H1 (cell line): ENCODE measurements around the gene PPM1N. TPM values are rescaled to one million over a fixed set of nuclear protein-coding genes. Genes with fewer than 3 reads are reported as not detected.
A peak's percentile ranks its signal among the peaks of the same experiment; 100 is the strongest.

Experiments
- CTCF ChIA-PET: fragments of 300-600 bp; sonication (Branson Sonifier 250); formaldehyde crosslinking; loops from one replicate; lab custom pipeline; 2021; ENCODE audit not compliant: partially characterized antibody; lab: Charles Lee
- POLR2A ChIA-PET: fragments of 300-600 bp; sonication (Branson Sonifier 250); formaldehyde crosslinking; loops from one replicate; lab custom pipeline; 2021; ENCODE audit warnings: inconsistent platforms; ENCODE audit not compliant: partially characterized antibody; lab: Charles Lee
- DNase-seq, 2 experiments: peaks; one replicate each; pipeline versions ENCODE4 v3.0.0 to v3.0.0-alpha.2; 2010 to 2022; ENCODE audit warnings: low spot score in 2 of 2, low read depth in 1 of 2, mixed read lengths in 1 of 2
- FAIRE-seq: peaks from 2 replicates; lab custom pipeline; 2011; peaks lifted over from hg19 to GRCh38; lab: Jason Lieb, UNC
- H2AFZ ChIP-seq: 2 replicates; pipeline ENCODE4 v1.8.1; 2012; ENCODE audit warnings: low read length, inconsistent platforms
- H2AK5ac ChIP-seq: 2 replicates; pipeline ENCODE4 v1.6.1; 2013; ENCODE audit warnings: low read depth, low read length
- H2BK120ac ChIP-seq: replicated peaks from 2 replicates; pipeline ENCODE3; 2013; ENCODE audit warnings: low read depth, low read length, inconsistent platforms
- H2BK12ac ChIP-seq: 2 replicates; pipeline ENCODE4 v1.6.1; 2013; ENCODE audit warnings: low read depth, low read length
- H2BK15ac ChIP-seq: 2 replicates; pipeline ENCODE4 v1.6.1; 2013; ENCODE audit warnings: low read length
- H2BK20ac ChIP-seq: 2 replicates; pipeline ENCODE4 v1.6.1; 2013; ENCODE audit warnings: low read length
- H2BK5ac ChIP-seq: 2 replicates; pipeline ENCODE4 v1.6.1; 2013; ENCODE audit warnings: low read depth, low read length
- H3K14ac ChIP-seq: 2 replicates; pipeline ENCODE4 v1.6.1; 2013; ENCODE audit warnings: inconsistent platforms; ENCODE audit not compliant: insufficient read length
- H3K18ac ChIP-seq: 2 replicates; pipeline ENCODE4 v1.6.1; 2013; ENCODE audit warnings: low read length; ENCODE audit errors: extremely low read depth
- H3K23ac ChIP-seq: 2 replicates; pipeline ENCODE4 v1.6.1; 2013; ENCODE audit warnings: inconsistent platforms; ENCODE audit not compliant: insufficient read length
- H3K23me2 ChIP-seq: 2 replicates; pipeline ENCODE4 v1.6.1; 2013; ENCODE audit warnings: low read depth, low read length
- H3K27ac ChIP-seq: 2 replicates; pipeline ENCODE4 v1.6.1; 2011; ENCODE audit warnings: low read depth, low read length, inconsistent platforms
- H3K27me3 ChIP-seq, 4 experiments: replicated peaks in 1 of 4; 1 replicate in 1 of 4; 2 replicates in 3 of 4; pipeline versions ENCODE4 v1.6.1 to v1.8.1; 2011 to 2013; ENCODE audit warnings: low read length in 3 of 4, mild to moderate bottlenecking in 3 of 4, inconsistent platforms in 2 of 4, mixed read lengths in 2 of 4, moderate library complexity in 1 of 4; ENCODE audit not compliant: control insufficient read depth in 3 of 4, insufficient read depth in 3 of 4; ENCODE audit errors: extremely low read depth in 1 of 4
- H3K36me3 ChIP-seq, 4 experiments: 2 replicates each; pipeline versions ENCODE4 v1.6.1 to v1.8.1; 2011 to 2013; ENCODE audit warnings: mild to moderate bottlenecking in 4 of 4, low read length in 3 of 4, moderate library complexity in 2 of 4, control low read depth in 1 of 4, inconsistent platforms in 1 of 4; ENCODE audit not compliant: insufficient read depth in 4 of 4, control insufficient read depth in 2 of 4
- H3K4ac ChIP-seq: replicated peaks from 2 replicates; pipeline ENCODE3; 2013; ENCODE audit warnings: low read length, low read depth, mixed read lengths, inconsistent platforms; ENCODE audit not compliant: insufficient read length
- H3K4me1 ChIP-seq, 4 experiments: replicated peaks in 1 of 4; 1 replicate in 1 of 4; 2 replicates in 3 of 4; pipeline versions ENCODE4 v1.6.1 to v1.8.1; 2011 to 2013; ENCODE audit warnings: low read length in 3 of 4, inconsistent platforms in 2 of 4, mixed read lengths in 1 of 4; ENCODE audit not compliant: insufficient read depth in 4 of 4, control insufficient read depth in 3 of 4
- H3K4me2 ChIP-seq, 2 experiments: 2 replicates each; pipeline versions ENCODE4 v1.6.1 to v1.8.1; 2011 to 2013; ENCODE audit warnings: low read depth in 2 of 2, low read length in 2 of 2, control low read depth in 1 of 2, inconsistent platforms in 1 of 2, mild to moderate bottlenecking in 1 of 2; ENCODE audit not compliant: insufficient read depth in 1 of 2
- H3K4me3 ChIP-seq, 4 experiments: fragments of 200-600, 300-600 bp in 1 of 4; sonication (generic), shearing (Covaris generic), sonication (Bioruptor Twin) in 1 of 4; 2 replicates each; pipeline versions ENCODE4 v1.5.1 to v1.8.1; 2011 to 2016; ENCODE audit warnings: low read length in 4 of 4, low read depth in 3 of 4, control low read depth in 2 of 4, inconsistent platforms in 2 of 4, mild to moderate bottlenecking in 2 of 4, mixed read lengths in 1 of 4, moderate library complexity in 1 of 4; ENCODE audit not compliant: insufficient read depth in 2 of 4; ENCODE audit errors: extremely low read depth in 1 of 4
- H3K56ac ChIP-seq: replicated peaks from 2 replicates; pipeline ENCODE3; 2013; ENCODE audit warnings: low read depth, mild to moderate bottlenecking, mixed read lengths, low read length, inconsistent platforms; ENCODE audit not compliant: insufficient read length
- H3K79me1 ChIP-seq: 2 replicates; pipeline ENCODE4 v1.6.1; 2013; ENCODE audit warnings: low read depth, low read length, control low read depth
- H3K79me2 ChIP-seq, 2 experiments: 2 replicates each; pipeline versions ENCODE4 v1.6.1 to v1.8.1; 2012 to 2013; ENCODE audit warnings: low read length in 2 of 2, mild to moderate bottlenecking in 2 of 2, inconsistent platforms in 1 of 2; ENCODE audit not compliant: insufficient read depth in 2 of 2, control insufficient read depth in 1 of 2
- H3K9ac ChIP-seq, 4 experiments: replicated peaks in 1 of 4; 1 replicate in 1 of 4; 2 replicates in 3 of 4; pipeline versions ENCODE4 v1.6.1 to v1.8.1; 2011 to 2013; ENCODE audit warnings: low read depth in 3 of 4, low read length in 3 of 4, control low read depth in 2 of 4, mild to moderate bottlenecking in 2 of 4, moderate library complexity in 2 of 4, inconsistent platforms in 1 of 4; ENCODE audit errors: extremely low read depth in 1 of 4
- H3K9me3 ChIP-seq, 2 experiments: 2 replicates each; pipeline versions ENCODE4 v1.6.1 to v1.8.1; 2012 to 2013; ENCODE audit warnings: mild to moderate bottlenecking in 2 of 2, moderate library complexity in 2 of 2, control low read depth in 1 of 2, inconsistent platforms in 1 of 2, low read depth in 1 of 2, low read length in 1 of 2, mixed read lengths in 1 of 2; ENCODE audit not compliant: insufficient read depth in 2 of 2
- H4K20me1 ChIP-seq, 2 experiments: replicated peaks in 1 of 2; 2 replicates each; pipeline versions ENCODE3 to v1.8.1; 2011 to 2013; ENCODE audit warnings: inconsistent platforms in 2 of 2, low read length in 2 of 2, mild to moderate bottlenecking in 1 of 2; ENCODE audit not compliant: insufficient read depth in 2 of 2, control insufficient read depth in 1 of 2
- H4K5ac ChIP-seq: 2 replicates; pipeline ENCODE4 v1.6.1; 2013; ENCODE audit warnings: low read length, low read depth, mixed read lengths, inconsistent platforms; ENCODE audit not compliant: insufficient read length
- H4K8ac ChIP-seq: 2 replicates; pipeline ENCODE4 v1.8.0; 2013; ENCODE audit warnings: mild to moderate bottlenecking, moderate library complexity, low read length, inconsistent platforms; ENCODE audit not compliant: insufficient read depth; ENCODE audit errors: extremely low read depth
- H4K91ac ChIP-seq: replicated peaks from 2 replicates; pipeline ENCODE3; 2013; ENCODE audit warnings: low read length, mixed read lengths, inconsistent platforms; ENCODE audit not compliant: insufficient read length
- CBX8 ChIP-seq: fragments of 300-800, 300-1000 bp; sonication (generic); IDR thresholded peaks from 2 replicates; pipeline ENCODE4 v1.7.1; 2016; ENCODE audit warnings: low read depth, low read length, borderline replicate concordance
- MAFK ChIP-seq: IDR thresholded peaks from 2 replicates; pipeline ENCODE4 v1.6.1; 2012; ENCODE audit warnings: low read depth, mild to moderate bottlenecking, improper control_type of control experiment, low read length
- PHF8 ChIP-seq: fragments of 200-600 bp; sonication (generic); conservative IDR thresholded peaks from 2 replicates; pipeline ENCODE4 v1.7.1; 2012; ENCODE audit warnings: low read depth, mild to moderate bottlenecking, inconsistent platforms, low read length, moderate library complexity
- SAP30 ChIP-seq: fragments of 300-600 bp; sonication (generic); IDR thresholded peaks from 2 replicates; pipeline ENCODE4 v1.7.1; 2012; ENCODE audit warnings: low read length, moderate library complexity, mild to moderate bottlenecking, inconsistent platforms; ENCODE audit not compliant: insufficient read depth, insufficient replicate concordance
- TBP ChIP-seq: IDR thresholded peaks from 2 replicates; pipeline ENCODE4 v1.6.1; 2011; ENCODE audit warnings: low read depth, low read length, improper control_type of control experiment
- YY1 ChIP-seq: IDR thresholded peaks from 2 replicates; pipeline ENCODE4 v1.6.1; 2011; ENCODE audit warnings: low read depth, mild to moderate bottlenecking, low read length
- WGBS, 2 experiments: shearing (Covaris generic) in 1 of 2; methylation state at CpG; one replicate each; pipeline versions ENCODE4 v1.1.6 to v1.1.7; 2013 to 2015; ENCODE audit warnings: low lambda C conversion rate in 2 of 2, mixed read lengths in 2 of 2, inconsistent platforms in 1 of 2, low coverage in 1 of 2, missing lambda C conversion rate in 1 of 2; ENCODE audit not compliant: insufficient replicate concordance in 2 of 2, insufficient coverage in 1 of 2, insufficient read length in 1 of 2; ENCODE audit errors: extremely low coverage in 1 of 2, missing lambda C conversion rate in 1 of 2; 5-methylcytosine and 5-hydroxymethylcytosine counted together
- polyA plus RNA-seq, 7 experiments: library from polyadenylated mRNA; depleted of rRNA in 3 of 7; stranded (reverse) in 5 of 7; unstranded in 2 of 7; fragments of >200 nt in 5 of 7; fragments of 200-250 nt in 2 of 7; gene quantifications; 1 replicate in 5 of 7; 2 replicates in 1 of 7; 4 replicates in 1 of 7; pipeline versions ENCODE4 v1.2.1 to v1.2.3, GENCODE V29; 2011 to 2013; ENCODE audit warnings: missing spikeins in 2 of 7, mixed read lengths in 2 of 7
- total RNA-seq: library from RNA; stranded (reverse); fragmentation: NEBNext Ultra II Directional; extraction: Animal tissue kit (Norgen Biotek cat#: 25700); gene quantifications from 2 replicates; pipeline ENCODE4 v1.2.1, GENCODE V29; 2021

Gene PPM1N
- total and polyA plus RNA-seq, 2 of the 8 experiments (the other 6 are each of a cell fraction or from before 2014, with no cell fraction given) = 12.2 to 14.4 TPM

GRCh38 chr19:45507872-45508416 lies 9.7 kb downstream of the PPM1N start:
- H3K23me2 ChIP-seq = peaks cover 7% of the 10 kb centered on the region; the same call in 1 of the 2 replicates
- H3K27ac ChIP-seq = peak overlapping the region; percentile 66
- peaks cover 12% of the 10 kb centered on the region for H3K79me1 ChIP-seq
- peak overlapping the region; percentile 71; the same call in 1 of the 2 replicates for H2BK12ac ChIP-seq
- peaks cover 3 to 8% (median 6%) of the 10 kb centered on the region in 4 experiments; a peak in 6 of 7 replicates for H3K4me1 ChIP-seq
- H4K20me1 ChIP-seq = peaks cover 1 to 8% of the 10 kb centered on the region in 2 experiments
- H2BK5ac ChIP-seq = peak overlapping the region; percentile 96; the same call in 1 of the 2 replicates
- FAIRE-seq = no peak
- H3K14ac ChIP-seq = peak overlapping the region; percentile 95
- DNase-seq = no peak
- peak overlapping the region; percentile 60; the same call in 1 of the 2 replicates for H2AK5ac ChIP-seq
- H3K79me2 ChIP-seq = peaks cover 22 to 49% of the 10 kb centered on the region in 2 experiments
- peak overlapping the region; percentile 56 to 93 for H3K4me2 ChIP-seq
- POLR2A ChIA-PET = interaction anchor here (1.0 to 3.2 kb wide), 16 partner anchors 9 to 185 kb away, joined by 3 to 25 read pairs (median 5); partner anchors contain the start of genes PPM1N, QPCTL, RTN2 and SNRPD2
- no peaks in the 10 kb centered on the region for H3K9me3 ChIP-seq
- no peaks in the 10 kb centered on the region for H3K36me3 ChIP-seq
- TF ChIP-seq YY1 (no peak), PHF8 (no peak; the same call in 1 of the 2 replicates), CBX8 (no peak), SAP30 (peak; percentile 18), TBP (0 out of 2 replicates have a peak, but pooled peaks have one; percentile 22), MAFK (no peak)
- peak overlapping the region; percentile 61 to 83 (median 76) for H3K9ac ChIP-seq
- H3K4ac ChIP-seq = peak overlapping the region; percentile 69
- H3K27me3 ChIP-seq = no peaks in the 10 kb centered on the region
- no peak overlapping the region; the same call in 1 of the 2 replicates for H2BK20ac ChIP-seq
- H4K5ac ChIP-seq = peak overlapping the region; percentile 91
- CTCF ChIA-PET = interaction anchor here (1.3 to 1.9 kb wide), 4 partner anchors 13 to 134 kb away, joined by 3 to 6 read pairs (median 3); no protein-coding TSS in a partner anchor
- H4K91ac ChIP-seq = peak overlapping the region; percentile 93
- 1% methylated on average over 22 of the region's 22 CpGs; no CpG with 5 or more reads in 1 of the 2 experiments for WGBS, 2 experiments
- no peak overlapping the region for H3K23ac ChIP-seq
- peak overlapping the region; percentile 96 for H3K56ac ChIP-seq
- no peak overlapping the region for H2BK15ac ChIP-seq
- H2BK120ac ChIP-seq = peak overlapping the region; percentile 83
- no peak overlapping the region for H2AFZ ChIP-seq
- H3K4me3 ChIP-seq = peak overlapping the region; percentile 72 to 97 (median 95)
- H3K18ac ChIP-seq = peak overlapping the region; percentile 97
- no peak overlapping the region for H4K8ac ChIP-seq
